ENCODE measurements around the gene SMPDL3B. TPM values are rescaled to one million over a fixed set of nuclear protein-coding genes. Genes with fewer than 3 reads are reported as not detected.
A peak's percentile ranks its signal among the peaks of the same experiment; 100 is the strongest.

SMPDL3B gene
- total and polyA plus RNA-seq, 12 donors, result 0.26 TPM; not detected in 11

GRCh38 chr1:27940297-27940696 is 5.5 kb downstream of the SMPDL3B start:
- 24 to 41% (median 29%) methylated on average over 4 to 6 of the region's 6 CpGs for WGBS, 4 donors
- H3K4me3 ChIP-seq, result no peak overlapping the region
- H3K4me1 ChIP-seq (replicated peaks in 1 of 2), result no peaks in the 10 kb centered on the region
- intact Hi-C loops (cut with DNase I), result no loop called here
- DNase-seq, result peak in 5 of 7 donors; percentile 40 to 73 (median 54)
- H3K36me3 ChIP-seq (replicated peaks in 1 of 2), result no peaks in the 10 kb centered on the region
- peaks cover 4% of the 10 kb centered on the region for H3K27me3 ChIP-seq
- H3K9me3 ChIP-seq (replicated peaks in 1 of 3), result no peaks in the 10 kb centered on the region
- no peak for TF ChIP-seq POLR2A (IDR thresholded peaks at IDR 0.05)
- peak in 2 of 6 experiments; percentile 2 to 37 for TF ChIP-seq CTCF (IDR thresholded peaks at IDR 0.05)
- H3K27ac ChIP-seq, result no peak overlapping the region

DNA sequence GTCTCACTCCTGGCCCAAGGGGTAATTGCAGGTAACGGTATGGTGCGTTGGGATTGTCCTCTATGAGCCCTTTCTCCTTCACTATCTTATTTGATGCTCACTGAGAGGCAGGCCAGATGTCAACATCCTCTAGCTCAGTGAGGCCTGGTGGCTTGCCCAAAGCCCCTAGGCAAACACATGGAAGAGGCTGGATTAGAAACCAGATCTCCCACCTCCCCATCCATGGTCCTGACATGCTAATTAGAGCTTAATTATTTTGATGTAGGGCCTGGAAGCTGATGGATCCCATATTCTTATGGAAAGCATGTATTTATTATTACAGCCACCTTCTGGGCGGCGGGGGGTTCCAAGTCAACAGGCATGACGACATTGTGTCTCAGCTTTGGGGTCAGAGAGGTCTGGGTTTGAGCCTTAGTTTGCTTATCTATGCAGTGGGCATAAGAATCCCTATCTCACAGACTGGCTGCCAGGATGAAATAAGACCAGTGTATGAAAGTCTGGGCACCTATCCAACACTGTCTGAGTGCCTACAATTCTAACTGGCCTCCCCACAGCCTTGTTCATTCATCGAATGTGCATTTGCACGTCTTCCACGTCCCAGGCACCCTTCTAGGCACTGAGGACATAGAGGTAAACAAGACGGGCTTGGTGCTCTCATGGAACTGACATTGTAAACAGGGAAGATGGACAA is 6.2 kb downstream of the SMPDL3B start:
- intact Hi-C loops (cut with DNase I), result no loop called here
- 80 to 88% (median 84%) methylated on average over 9 of the region's 9 CpGs for WGBS, 4 donors
- TF ChIP-seq CTCF (IDR thresholded peaks at IDR 0.05) (no peak), POLR2A (IDR thresholded peaks at IDR 0.05) (no peak)
- H3K4me1 ChIP-seq (replicated peaks in 1 of 2), result no peaks in the 10 kb centered on the region
- H3K27ac ChIP-seq, result no peak overlapping the region
- H3K27me3 ChIP-seq, result peaks cover under 1% of the 10 kb centered on the region
- no peaks in the 10 kb centered on the region for H3K9me3 ChIP-seq (replicated peaks in 1 of 3)
- no peaks in the 10 kb centered on the region for H3K36me3 ChIP-seq (replicated peaks in 1 of 2)
- no peak overlapping the region for H3K4me3 ChIP-seq
- no peak for DNase-seq

GRCh38 chr1:27941671-27942540 is 7.1 kb downstream of the SMPDL3B start:
- no peak overlapping the region for H3K4me3 ChIP-seq
- intact Hi-C loops (cut with DNase I), result no loop called here
- WGBS, 4 donors, result 81 to 88% (median 86%) methylated on average over 11 to 12 of the region's 12 CpGs
- DNase-seq, result no peak
- H3K27me3 ChIP-seq, result no peaks in the 10 kb centered on the region
- H3K36me3 ChIP-seq (replicated peaks in 1 of 2), result no peaks in the 10 kb centered on the region
- TF ChIP-seq CTCF (IDR thresholded peaks at IDR 0.05) (no peak), POLR2A (IDR thresholded peaks at IDR 0.05) (no peak)
- H3K4me1 ChIP-seq (replicated peaks in 1 of 2), result no peaks in the 10 kb centered on the region
- H3K27ac ChIP-seq, result no peak overlapping the region
- no peaks in the 10 kb centered on the region for H3K9me3 ChIP-seq (replicated peaks in 1 of 3)

DNA sequence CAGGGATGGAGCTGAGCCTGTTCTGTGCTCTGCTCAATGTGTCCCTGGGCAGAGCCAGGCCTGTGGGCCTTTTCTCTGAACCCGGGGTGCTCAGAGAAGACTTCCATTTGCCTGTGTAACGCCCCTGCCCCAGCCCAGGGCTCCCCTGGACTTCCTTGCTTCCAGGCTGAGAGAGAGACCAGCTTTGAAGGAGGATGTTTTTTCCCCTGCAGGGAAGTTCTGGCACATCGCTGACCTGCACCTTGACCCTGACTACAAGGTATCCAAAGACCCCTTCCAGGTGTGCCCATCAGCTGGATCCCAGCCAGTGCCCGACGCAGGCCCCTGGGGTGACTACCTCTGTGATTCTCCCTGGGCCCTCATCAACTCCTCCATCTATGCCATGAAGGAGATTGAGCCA is 10.2 kb downstream of the SMPDL3B start:
- no peaks in the 10 kb centered on the region for H3K9me3 ChIP-seq (replicated peaks in 1 of 3)
- H3K27ac ChIP-seq, result no peak overlapping the region
- no peak for DNase-seq
- no peaks in the 10 kb centered on the region for H3K36me3 ChIP-seq (replicated peaks in 1 of 2)
- no peaks in the 10 kb centered on the region for H3K27me3 ChIP-seq
- intact Hi-C loops (cut with DNase I), result no loop called here
- TF ChIP-seq CTCF (IDR thresholded peaks at IDR 0.05), result no peak
- no peak for TF ChIP-seq POLR2A (IDR thresholded peaks at IDR 0.05)
- H3K4me1 ChIP-seq (replicated peaks in 1 of 2), result no peaks in the 10 kb centered on the region
- WGBS, 4 donors, result 66 to 86% (median 72%) methylated on average over 5 of the region's 5 CpGs
- no peak overlapping the region for H3K4me3 ChIP-seq

Measured in adrenal gland (tissue), 12 donors.